OCI-M2 (cell line): ENCODE results near the gene SYT5.
"Not testable (repeated sequence)": the region's sequence is repeated elsewhere in the genome, so short reads cannot be mapped to it uniquely, and the experiment has no call there.

Experiments
- DNase-seq: peaks from one replicate; lab custom pipeline; 2025; ENCODE audit not compliant: unreplicated experiment; lab: John Stamatoyannopoulos, UW

Gene SYT5

DNA sequence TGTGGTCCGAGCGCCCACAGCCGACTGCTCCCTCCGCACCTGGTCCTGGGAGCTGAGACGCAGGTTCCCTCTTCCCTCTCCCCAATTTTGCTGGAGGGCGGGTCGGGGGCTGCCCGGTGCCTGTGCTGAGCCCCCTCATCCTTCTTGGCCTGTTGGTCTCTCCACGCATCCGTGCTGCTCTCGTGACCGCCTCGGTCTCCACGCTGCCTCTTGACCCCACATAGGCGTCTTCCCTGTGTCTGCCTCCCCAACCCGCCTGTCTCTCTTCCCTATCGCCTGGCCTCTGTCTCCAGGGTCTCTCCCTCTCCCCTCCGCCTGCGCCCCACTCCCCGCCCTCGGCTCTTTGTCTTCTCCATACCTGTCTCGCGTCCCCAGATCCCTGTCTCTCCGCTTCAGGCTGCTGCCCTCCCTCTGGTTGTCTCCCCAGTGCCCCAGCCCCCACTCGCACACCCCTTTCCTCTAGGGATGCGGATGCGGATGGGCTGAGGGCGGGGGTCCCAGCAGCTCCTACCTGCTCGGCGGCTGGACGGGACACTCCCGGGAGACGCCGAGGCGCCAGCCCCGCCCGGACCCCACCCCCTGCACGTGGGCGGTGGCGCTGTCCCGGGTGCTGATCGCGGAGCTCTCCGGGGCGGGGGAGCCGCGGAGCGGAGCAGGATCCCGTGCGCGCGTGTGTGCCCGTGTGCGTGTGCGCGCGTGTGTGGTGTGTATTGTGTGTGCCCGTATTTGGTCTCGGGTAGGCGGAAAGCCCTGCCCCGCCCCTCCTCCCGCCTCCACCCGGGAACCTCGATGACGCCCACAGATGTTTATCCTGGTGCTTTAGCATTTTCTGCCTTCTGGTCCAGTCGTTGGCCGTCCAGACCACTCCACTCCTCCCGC is at the start of gene SYT5:
Gene SYT5, minus strand, starts transcription at position 684 of the 879 bp plus-strand sequence. CDS start 1,248 bp downstream, outside the sequence.
- no peak for DNase-seq

DNA sequence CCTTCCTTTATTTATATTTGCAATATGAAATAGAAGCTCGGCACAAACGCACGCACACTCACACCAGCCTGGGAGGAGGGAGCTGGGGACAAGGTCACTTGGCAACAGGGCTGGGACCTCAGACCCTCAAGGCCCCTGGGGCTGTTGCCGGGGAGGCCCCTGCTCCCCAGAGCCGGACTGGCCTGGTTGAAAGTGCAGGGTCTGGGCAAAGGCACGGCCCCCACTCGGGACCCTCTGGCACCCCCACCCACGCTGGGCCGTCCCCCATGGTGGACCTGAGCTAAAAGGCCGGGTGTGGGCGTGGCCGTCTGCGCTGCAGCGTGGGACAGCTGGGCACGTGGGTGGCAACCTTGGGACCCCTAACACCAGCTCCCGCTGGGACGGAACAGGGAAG is 49.7 kb upstream of the SYT5 start:
- no peak for DNase-seq

DNA sequence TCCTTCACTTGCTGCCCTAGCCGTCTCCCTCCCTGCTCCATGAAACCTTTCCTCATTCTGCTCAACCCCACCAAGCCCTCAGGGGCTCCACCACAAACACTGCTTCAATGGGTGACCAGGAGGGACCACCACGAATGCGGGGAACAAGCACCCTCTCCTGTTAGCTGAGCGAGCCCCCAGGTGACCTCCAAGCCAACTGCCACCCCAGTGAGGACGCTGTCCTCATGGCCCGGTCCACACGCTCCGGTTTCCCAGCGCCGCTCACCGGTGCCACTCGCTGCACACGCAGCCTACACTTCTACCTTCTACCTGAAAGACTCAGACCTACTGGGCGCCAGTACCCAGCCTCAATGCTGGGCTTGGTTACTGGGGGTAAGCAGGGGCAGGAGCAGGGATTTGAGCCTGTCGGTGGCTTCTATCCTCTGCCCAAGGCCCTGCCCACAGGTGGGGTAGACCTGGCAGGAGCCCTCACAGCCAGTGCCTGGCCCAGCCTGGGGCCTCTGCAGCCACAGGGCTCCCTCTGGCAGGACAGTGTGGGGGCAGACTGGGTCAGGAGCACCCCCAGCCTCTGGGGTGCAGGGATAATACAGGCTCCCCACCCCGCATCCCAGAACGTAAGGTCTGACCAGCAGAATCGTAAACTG is 49.2 kb upstream of the SYT5 start:
- no peak for DNase-seq

DNA sequence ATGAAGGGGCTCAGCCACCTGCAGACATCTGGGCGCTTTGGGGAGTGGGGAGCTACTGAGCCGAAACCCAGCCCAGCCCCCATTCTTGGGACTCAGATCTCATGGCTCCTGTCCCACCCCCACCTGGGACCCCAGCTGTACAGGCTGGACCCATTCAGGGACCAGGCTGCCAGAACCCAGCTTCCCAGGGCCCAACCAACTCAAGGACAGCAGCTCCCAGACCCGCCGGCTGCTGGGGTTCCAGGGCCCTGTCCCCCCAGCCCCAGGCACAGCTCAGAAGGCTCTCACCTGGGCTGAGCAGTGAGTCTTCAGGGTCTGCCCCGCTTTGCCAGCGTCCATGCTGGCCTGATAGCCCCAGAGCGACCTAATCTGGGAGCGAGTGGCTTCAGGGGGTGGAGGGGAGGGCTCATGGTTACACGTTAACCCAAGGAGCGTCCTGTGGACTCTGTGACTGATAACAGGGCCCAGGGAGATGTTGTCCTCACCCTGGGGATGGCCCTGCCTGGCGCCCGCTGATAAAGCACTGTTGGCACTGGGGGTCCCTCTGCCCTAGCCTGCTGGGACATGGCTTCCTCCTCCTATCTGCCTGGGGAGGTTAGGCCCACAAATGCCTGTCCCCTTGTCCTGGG is 48.4 kb upstream of the SYT5 start, which contains the start of gene TMEM86B:
Gene TMEM86B, minus strand, starts transcription at position 361 of the 629 bp plus-strand sequence. Its CDS starts 22 bp downstream, at position 339.
- no peak for DNase-seq

DNA sequence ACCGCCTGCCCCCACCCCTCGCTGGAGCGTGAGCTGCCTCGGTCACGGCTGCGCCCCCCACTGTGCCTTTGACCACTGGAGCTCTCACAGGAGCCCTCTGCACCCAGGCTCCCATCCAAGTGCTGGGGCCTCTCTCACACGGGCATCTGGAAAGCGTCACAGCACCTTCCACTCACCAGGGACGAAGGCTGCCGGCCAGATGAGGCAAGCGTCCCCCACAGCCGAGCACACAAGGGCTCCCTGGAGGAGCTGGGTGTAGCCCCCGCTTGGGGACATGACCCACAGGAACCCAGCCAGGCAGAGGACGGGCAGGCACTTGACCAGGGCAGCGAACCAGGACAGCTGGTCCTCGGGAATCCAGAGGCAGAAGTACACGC is 47.9 kb upstream of the SYT5 start:
- DNase-seq: no peak

DNA sequence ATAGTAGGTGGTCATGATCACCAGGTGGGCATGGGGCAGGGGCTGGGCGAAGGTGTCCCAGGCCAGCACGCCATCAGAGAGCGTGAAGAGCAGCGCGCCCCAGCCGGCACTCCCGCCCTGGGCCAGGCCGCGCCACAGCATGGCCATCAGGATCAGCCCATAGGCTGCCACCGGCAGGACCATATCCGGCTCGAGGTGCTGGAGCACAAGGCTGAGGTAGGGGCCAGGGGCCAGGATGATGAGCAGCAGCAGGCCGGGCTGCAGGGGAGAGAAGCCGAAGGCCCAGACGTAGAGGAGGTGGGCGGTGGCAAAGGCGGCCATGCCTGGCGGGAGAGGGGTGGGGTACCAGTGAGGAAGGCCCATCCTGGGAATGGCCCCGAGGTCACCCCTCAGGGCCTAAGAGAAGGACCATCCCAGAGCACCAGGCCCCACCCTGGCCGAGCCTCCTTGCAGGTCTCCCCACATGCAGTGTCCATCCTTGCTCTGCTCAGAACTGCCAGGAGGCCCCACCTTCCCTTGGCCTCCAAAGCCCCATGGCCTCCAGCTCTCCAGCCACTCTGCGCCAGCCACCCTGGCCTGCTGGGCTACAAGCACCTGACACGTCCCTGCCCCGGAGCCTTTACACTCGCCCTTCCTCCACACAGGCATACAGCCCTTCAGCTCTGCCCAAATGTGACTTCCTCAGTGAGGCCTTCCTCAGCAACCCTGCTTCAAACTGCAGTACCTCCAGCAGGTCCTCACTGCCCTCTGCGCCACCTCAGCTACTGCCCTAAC is 47.3 kb upstream of the SYT5 start:
- no peak for DNase-seq

DNA sequence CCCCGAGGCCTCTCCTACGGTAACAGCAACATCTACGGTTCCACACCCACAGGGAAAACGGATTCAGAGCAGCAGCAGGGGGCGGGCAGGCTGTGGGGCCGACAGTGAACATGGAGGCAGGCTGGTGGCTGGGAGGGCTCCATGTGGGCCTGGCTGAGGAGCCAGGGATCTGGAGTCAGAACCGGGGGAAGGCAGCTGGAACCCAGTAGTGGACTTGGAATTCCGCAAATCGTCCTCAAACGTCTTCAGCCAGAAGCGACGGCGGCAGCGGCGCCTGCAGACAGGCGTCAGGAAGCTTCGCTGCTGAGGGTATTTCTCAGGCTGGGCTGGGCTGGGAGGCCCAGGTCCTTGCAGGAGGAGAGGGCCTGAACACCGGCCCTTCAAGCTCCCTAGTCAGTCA is 46.7 kb upstream of the SYT5 start:
- no peak for DNase-seq

DNA sequence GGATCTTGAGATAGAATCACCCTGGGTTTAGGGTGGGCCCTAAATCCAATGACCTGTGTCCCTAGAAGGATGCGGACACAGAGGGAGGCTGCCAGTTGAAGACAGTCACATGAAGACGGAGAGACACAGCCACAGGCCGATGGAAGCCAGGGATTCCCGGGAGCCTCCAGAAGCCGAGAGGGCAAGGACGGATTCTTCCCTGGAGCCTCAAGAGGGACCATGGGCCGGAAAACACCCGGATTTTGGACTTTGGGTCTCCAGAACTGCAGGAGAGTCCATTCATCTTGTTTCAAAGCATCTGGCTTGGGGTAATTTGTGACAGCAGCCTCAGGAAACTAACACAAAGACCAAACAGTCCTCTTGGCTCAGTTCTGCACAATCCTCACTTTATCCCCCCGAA is 46.2 kb upstream of the SYT5 start:
- DNase-seq: no peak

DNA sequence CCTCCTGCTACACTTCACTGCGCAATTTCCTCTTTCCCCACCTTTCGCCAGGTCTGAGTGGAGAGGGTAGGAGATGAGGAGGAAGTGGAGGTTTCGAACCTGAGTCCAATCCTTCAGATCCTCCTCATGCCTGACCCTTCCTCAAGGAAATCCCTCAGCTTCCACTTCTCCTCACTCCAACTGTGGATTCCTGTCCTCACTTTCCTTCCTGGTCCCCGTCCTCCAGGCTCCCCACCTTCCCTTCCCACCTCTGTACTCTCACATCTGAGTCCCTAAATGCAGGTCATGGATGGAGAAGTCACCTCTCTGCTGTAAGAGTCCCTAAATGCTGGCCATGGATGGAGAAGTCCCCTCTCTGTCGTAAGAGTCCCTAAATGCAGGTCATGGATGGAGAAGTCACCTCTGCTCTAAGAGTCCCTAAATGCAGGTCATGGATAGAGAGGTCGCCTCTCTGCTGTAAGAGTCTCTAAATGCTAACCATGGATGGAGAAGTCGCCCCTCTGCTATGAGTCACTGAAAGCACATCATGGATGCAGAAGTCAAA is 45.4 kb upstream of the SYT5 start:
- no peak for DNase-seq

DNA sequence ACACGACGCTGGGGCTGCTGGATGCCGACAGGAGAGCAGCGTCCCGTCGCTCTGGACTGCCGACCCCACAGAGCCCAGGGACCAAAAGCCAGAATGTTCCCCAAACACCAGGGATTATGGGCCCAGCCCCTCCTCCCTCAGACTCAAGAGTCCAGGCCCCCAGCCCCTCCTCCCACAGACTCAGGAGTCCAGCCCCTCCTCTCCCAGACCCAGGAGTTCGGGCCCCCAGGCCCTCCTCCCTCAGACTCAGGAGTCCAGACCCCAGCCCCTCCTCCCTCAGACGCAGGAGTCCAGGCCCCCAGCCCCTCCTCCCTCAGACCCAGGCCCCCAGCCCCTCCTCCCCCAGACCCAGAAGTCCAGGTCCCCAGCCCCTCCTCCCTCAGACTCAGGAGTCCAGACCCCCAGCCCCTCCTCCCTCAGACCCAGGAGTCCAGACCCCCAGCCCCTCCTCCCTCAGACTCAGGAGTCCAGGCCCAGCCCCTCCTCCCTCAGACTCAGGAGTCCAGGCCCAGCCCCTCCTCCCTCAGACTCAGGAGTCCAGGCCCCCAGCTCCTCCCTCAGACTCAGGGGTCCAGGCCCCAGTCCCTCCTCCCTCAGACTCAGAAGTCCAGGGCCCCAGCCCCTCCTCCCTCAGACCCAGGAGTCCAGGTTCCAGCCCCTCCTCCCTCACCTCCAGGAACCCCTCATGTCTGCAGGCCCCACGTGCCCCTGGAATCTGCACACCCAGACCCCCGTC is 44.8 kb upstream of the SYT5 start:
- DNase-seq: not testable (repeated sequence)

DNA sequence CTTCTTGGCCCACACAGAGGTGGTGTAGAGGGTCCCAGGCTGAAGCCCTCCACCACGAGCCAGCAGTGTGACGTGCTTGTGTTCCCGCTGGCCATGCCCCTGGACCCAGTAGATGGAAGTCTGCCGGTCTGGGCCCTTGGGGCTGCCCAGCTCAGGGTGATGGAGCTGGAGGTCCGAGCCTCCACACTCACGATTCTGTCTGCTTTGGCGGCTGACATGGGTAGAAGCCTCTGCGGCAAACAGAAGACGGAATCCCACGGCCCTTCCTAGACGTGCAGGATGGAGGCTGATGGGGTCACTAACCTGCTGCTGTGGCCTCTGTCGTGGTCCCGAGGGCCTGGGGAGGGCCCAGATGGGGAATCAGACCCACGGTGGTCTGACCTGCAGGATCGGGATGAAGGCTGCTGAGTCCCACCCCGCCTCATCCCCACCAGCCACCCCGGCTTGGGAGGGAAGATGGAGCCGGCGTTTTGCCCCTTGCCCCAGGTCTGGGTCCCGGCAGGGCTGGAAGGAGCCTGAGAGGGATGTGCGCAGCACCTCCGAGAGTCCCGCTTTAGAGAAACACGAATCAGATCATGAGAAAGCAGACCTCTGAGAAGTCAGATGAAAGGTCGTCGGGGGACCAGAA is 44.1 kb upstream of the SYT5 start:
- no peak for DNase-seq

DNA sequence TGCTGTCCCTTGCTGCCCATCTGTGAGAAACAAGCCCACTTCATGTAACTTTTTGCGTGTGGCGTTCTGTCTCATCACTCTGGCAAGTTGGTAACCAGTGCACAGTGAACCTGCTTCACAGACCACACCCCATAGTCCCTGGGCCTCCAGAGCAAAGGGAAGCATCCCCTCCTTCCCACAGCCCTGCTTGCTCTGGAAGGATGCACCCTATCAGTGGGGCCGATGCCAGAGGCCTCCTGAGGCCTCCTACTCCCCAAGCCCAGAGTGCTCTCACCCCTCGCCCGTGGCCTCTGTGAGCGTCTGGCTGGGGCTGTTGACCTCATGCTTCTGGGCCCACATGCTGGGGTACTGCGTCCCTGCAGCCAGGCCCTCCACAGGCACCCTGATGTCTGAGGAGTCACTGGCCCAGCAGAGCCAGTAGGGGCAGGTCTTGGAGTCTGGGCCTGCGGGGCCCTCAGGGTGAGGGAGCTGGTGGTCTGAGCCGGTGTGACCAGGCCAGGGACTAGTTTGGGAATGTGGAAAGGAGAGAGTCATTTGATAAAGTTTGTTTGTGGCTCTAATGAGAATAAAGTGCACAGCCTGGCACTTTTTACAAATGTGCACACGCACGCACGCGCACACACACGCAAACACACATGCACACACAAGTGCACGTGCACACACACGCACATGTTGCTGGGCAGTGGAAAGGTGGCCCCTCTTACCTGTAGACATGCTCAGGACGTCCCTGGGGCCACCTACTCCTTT is 43.4 kb upstream of the SYT5 start:
- DNase-seq: no peak

DNA sequence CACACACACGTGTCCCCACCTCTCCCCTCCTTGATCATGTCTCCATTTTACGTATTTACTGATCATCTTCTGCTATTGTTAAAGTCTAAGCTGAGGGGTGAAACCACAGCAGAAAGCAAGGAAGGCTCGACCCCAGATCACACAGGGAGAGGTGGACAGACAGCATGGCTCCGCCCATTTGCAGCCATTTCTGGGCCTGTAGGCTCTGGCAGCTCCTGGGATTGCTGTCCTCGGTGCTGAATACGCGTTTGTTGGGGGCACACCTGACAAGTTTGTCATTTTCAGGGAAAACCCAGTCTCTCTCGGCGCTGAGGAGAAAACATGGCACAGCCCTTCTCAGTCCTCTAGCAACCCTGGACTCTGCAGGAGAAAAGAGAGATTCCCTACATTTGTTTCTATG is 40.4 kb upstream of the SYT5 start:
- no peak for DNase-seq

DNA sequence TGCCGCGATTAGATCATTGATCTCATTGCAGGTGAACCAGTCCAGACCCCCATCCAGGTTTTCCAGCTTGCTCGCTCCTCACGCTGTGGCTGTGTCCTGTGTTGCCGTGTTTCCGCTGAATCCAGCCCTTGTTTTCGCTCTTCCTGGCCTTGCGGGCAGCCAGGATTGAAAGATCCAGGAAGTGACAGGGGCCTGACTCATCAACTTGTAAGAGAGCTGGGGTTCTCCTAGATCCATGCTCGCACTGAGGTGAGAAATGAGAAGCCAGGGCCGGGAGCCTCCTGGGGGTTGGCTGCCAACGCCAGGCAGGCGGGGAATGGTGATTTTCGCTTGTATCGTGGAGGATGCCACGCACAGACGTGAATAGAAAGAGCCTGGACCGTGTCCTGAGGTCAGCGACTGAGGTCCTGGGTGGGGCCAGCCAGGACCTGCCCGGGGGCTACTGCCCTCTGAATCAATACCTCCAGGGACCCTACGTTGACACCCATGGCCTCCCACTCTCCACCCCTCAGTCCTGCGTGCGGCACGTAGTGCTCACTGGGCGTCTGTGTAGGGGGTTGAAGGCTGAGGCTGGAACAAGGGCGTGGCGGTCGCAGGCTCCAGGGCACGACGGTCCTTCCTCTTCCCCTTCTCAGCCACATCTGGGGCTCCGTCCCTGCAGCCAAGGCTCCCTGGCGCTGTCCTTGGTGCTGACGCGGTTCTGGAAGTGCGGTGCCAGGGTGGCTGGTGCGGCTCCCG is 36.5 kb upstream of the SYT5 start:
- DNase-seq: peak; percentile 82

DNA sequence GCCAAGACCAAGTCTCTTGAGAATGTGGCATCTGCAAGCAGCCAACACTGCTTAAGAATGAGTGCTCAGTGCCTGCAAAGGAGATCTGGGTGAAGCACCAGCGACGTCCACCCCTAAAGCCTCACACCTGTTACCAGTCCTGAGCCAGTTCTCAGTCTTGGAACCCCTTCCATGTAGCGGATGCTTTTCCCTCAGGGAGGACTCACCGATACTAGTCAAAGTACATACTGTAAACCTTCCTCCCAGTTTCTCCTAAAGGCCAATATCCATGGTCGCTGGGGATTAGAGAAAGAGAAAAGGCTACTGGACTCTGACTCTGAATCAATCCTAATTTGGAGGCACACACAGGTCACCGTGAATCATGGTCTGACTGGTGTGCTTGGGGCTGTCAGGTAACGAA is 33.5 kb upstream of the SYT5 start:
- DNase-seq: no peak

DNA sequence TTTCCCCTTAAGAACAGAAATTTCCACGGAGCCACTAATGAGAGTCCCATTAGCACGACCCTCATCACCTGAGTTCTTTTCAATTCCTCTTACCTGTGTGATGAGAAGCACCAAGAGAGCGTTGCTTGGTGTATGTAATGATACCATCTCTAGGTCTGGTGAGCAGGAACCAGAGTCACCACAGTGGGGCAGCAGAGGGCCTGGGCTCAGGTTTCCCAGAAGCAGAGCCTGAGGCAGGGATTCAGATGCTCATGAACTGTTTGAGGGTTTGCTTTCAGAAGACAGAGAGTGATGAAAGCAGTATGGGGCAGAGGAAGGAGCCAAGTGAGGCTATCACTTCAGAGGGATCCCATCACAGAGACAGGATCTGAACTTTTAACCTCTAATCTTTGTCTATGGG is 32.4 kb upstream of the SYT5 start:
- no peak for DNase-seq

DNA sequence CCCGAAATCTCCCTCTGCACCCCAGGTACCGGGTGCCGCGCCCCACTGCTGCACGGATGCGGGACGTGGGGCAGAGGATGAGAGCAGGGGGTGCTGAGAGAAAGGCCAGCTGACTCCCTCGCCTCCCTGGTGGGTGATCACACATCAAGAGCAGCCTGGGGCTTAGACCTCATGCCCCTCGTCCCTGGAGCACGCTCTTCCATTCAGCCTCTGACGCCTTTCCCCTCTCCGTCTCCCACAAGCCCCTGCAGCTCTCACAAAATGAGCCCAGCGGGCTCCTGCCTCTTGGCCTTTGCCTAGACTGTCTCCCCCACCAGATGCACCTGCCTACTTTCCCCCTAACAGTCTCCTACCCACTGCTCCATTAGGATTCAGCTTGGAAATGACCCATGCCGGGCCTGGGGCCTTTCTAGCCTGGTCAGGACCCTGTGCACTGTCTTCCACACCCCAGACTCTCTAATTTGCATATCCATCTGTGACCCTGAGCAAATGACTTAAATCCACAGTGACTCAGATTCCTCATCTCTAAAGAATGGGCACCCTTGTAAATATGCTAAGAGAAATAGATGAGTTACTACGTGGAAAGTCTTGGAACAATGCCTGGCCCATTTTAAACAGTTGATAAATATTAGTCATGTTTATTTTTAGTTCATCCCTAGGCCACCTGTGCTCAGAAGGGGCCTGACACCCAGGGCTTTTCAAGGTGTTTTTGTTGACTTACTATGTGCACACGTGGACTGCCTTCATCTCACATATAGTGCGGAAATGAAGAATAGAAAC is 29.8 kb upstream of the SYT5 start:
- DNase-seq: no peak
